ENCODE measurements around the gene NFKB2. TPM values are rescaled to one million over a fixed set of nuclear protein-coding genes. Genes with fewer than 3 reads are reported as not detected.

Gene NFKB2
- total and polyA plus RNA-seq, 4 experiments from 2014 or later, result 6.6 to 147 (median 85.7) TPM

GRCh38 chr10:102410429-102411073 lies 15.0 kb downstream of the NFKB2 start:
- peaks cover 0 to 1% (median 0%) of the 10 kb centered on the region in 8 donors for H3K9me3 Mint-ChIP-seq
- intact Hi-C loops (cut with micrococcal nuclease), result no loop called here
- no peak overlapping the region for H3K27ac ChIP-seq (ENCODE audit: low read depth, low read length)
- peak overlapping the region in 4 of 7 donors; percentile 68 to 91 (median 75) for H3K27ac Mint-ChIP-seq
- no peaks in the 10 kb centered on the region for H3K36me3 ChIP-seq (ENCODE audit: insufficient read depth, low read length)
- H3K4me1 ChIP-seq (ENCODE audit: insufficient read depth, low read length), result peaks cover 27% of the 10 kb centered on the region
- H3K4me3 ChIP-seq (ENCODE audit: low read length in 2 of 2), result peak overlapping the region; percentile 34 to 41
- peaks cover 11% of the 10 kb centered on the region for H3K27me3 ChIP-seq (ENCODE audit: insufficient read depth, low read length)
- H3K4me1 Mint-ChIP-seq, result peaks cover 14 to 58% (median 22%) of the 10 kb centered on the region in 4 donors
- no peaks in the 10 kb centered on the region for H3K9me3 ChIP-seq (ENCODE audit: control insufficient read depth in 1 of 2, low read length in 2 of 2)
- peaks cover 0 to 8% of the 10 kb centered on the region in 2 donors for H3K36me3 Mint-ChIP-seq
- ChIA-PET POLR2A (ENCODE audit: partially characterized antibody) (interaction anchor here (0.7 to 4.1 kb wide), 9 partner anchors 10 to 91 kb away, joined by 3 to 23 read pairs (median 4); partner anchors contain the start of genes C10orf95, CUEDC2 and FBXL15), CTCF (ENCODE audit: partially characterized antibody) (interaction anchor here (1.7 kb wide), 1 partner anchor 11 kb away, joined by 10 read pairs; no protein-coding TSS in a partner anchor)
- DNase-seq, result peak in 3 of 5 donors; percentile 40 to 67 (median 48)
- peak overlapping the region; percentile 53 to 88 (median 84) for H3K4me3 Mint-ChIP-seq
- H3K27me3 Mint-ChIP-seq, result peaks cover 16 to 41% of the 10 kb centered on the region in 2 donors

- no peak overlapping the region for H3K4me3 ChIP-seq (ENCODE audit: low read length in 2 of 2)
- peak overlapping the region in 6 of 7 donors; percentile 2 to 85 (median 63) for H3K27ac Mint-ChIP-seq
- CTCF ChIA-PET (ENCODE audit: partially characterized antibody), result interaction anchor here (0.6 to 1.9 kb wide), 3 partner anchors 8 to 64 kb away, joined by 3 to 9 read pairs (median 3); no protein-coding TSS in a partner anchor
- no peak overlapping the region for H3K27ac ChIP-seq (ENCODE audit: low read depth, low read length)
- intact Hi-C loops (cut with micrococcal nuclease), result no loop called here
- DNase-seq, result peak in 1 of 5 donors; percentile 13
- H3K27me3 ChIP-seq (ENCODE audit: insufficient read depth, low read length), result peaks cover 17% of the 10 kb centered on the region
- H3K36me3 Mint-ChIP-seq, result peaks cover 0 to 3% of the 10 kb centered on the region in 2 donors
- no peaks in the 10 kb centered on the region for H3K36me3 ChIP-seq (ENCODE audit: insufficient read depth, low read length)
- POLR2A ChIA-PET (ENCODE audit: partially characterized antibody), result interaction anchor here (0.6 to 4.1 kb wide), 5 partner anchors 9 to 39 kb away, joined by 3 to 23 read pairs (median 4); partner anchors contain the start of gene FBXL15
- peaks cover 21 to 45% of the 10 kb centered on the region in 2 donors for H3K27me3 Mint-ChIP-seq
- H3K9me3 ChIP-seq (ENCODE audit: control insufficient read depth in 1 of 2, low read length in 2 of 2), result no peaks in the 10 kb centered on the region
- peak overlapping the region; percentile 53 to 87 (median 78) for H3K4me3 Mint-ChIP-seq
- H3K4me1 Mint-ChIP-seq, result peaks cover 11 to 50% (median 22%) of the 10 kb centered on the region in 4 donors
- H3K9me3 Mint-ChIP-seq, result peaks cover 0 to 1% (median 0%) of the 10 kb centered on the region in 8 donors
- H3K4me1 ChIP-seq (ENCODE audit: insufficient read depth, low read length), result peaks cover 27% of the 10 kb centered on the region
Measured at GRCh38 chr10:102411341-102412255, 16.1 kb downstream of the NFKB2 start.

DNA sequence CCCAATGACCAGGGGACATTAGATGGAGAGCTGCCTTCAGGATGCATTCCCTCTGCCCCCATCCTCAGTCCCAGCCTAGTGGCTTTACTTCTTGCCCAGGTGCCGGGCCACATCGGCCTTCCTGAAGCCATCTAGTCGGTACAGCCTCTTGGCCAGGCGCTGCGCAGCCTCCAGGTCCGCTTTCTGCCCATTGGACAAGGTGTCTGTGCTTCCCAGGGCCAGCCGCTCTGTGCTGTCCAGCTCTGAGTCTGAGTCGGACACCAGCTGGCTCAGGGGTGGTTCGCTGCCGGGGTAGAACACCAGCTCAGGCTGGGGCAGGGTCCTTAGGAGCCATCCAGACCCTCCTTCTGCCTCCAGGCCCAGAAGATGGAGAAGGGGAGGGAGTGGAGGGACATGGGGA lies 16.8 kb downstream of the NFKB2 start:
- Histone ChIP-seq H3K9me3 (ENCODE audit: control insufficient read depth in 1 of 2, low read length in 2 of 2) (no peaks in the 10 kb centered on the region), H3K4me1 (ENCODE audit: insufficient read depth, low read length) (peaks cover 27% of the 10 kb centered on the region), H3K27me3 (ENCODE audit: insufficient read depth, low read length) (peaks cover 17% of the 10 kb centered on the region), H3K4me3 (ENCODE audit: low read length in 2 of 2) (no peak overlapping the region), H3K27ac (ENCODE audit: low read depth, low read length) (no peak overlapping the region), H3K36me3 (ENCODE audit: insufficient read depth, low read length) (no peaks in the 10 kb centered on the region)
- intact Hi-C loops (cut with micrococcal nuclease), result no loop called here
- peak in 1 of 5 donors; percentile 40 for DNase-seq
- Mint-ChIP-seq H3K4me1 (peaks cover 11 to 43% (median 22%) of the 10 kb centered on the region in 4 donors), H3K27ac (peak overlapping the region in 2 of 7 donors; percentile 78 to 85), H3K9me3 (peaks cover 0 to 3% (median 0%) of the 10 kb centered on the region in 8 donors), H3K27me3 (peaks cover 23 to 45% of the 10 kb centered on the region in 2 donors), H3K36me3 (peaks cover 0 to 3% of the 10 kb centered on the region in 2 donors), H3K4me3 (no peak overlapping the region)
- ChIA-PET CTCF (ENCODE audit: partially characterized antibody) (interaction anchor here (0.9 to 1.9 kb wide), 4 partner anchors 9 to 183 kb away, joined by 4 to 10 read pairs (median 8); no protein-coding TSS in a partner anchor), POLR2A (ENCODE audit: partially characterized antibody) (interaction anchor here (1.5 to 4.1 kb wide), 3 partner anchors 8 to 23 kb away, joined by 4 to 23 read pairs (median 5); partner anchors contain the start of gene FBXL15)

- Mint-ChIP-seq H3K4me1 (peaks cover 14 to 38% (median 22%) of the 10 kb centered on the region in 4 donors), H3K36me3 (peaks cover 0 to 3% of the 10 kb centered on the region in 2 donors), H3K9me3 (peaks cover 0 to 3% (median 0%) of the 10 kb centered on the region in 8 donors), H3K27me3 (peaks cover 26 to 50% of the 10 kb centered on the region in 2 donors), H3K4me3 (peak overlapping the region in 1 of 8 donors; percentile 54), H3K27ac (peak overlapping the region in 5 of 7 donors; percentile 21 to 80 (median 60))
- intact Hi-C loops (cut with micrococcal nuclease), result no loop called here
- Histone ChIP-seq H3K4me1 (ENCODE audit: insufficient read depth, low read length) (peaks cover 25% of the 10 kb centered on the region), H3K27ac (ENCODE audit: low read depth, low read length) (no peak overlapping the region), H3K9me3 (ENCODE audit: control insufficient read depth in 1 of 2, low read length in 2 of 2) (no peaks in the 10 kb centered on the region), H3K36me3 (ENCODE audit: insufficient read depth, low read length) (no peaks in the 10 kb centered on the region), H3K27me3 (ENCODE audit: insufficient read depth, low read length) (peaks cover 20% of the 10 kb centered on the region), H3K4me3 (ENCODE audit: low read length in 2 of 2) (no peak overlapping the region)
- CTCF ChIA-PET (ENCODE audit: partially characterized antibody), result interaction anchor here (0.9 to 1.9 kb wide), 4 partner anchors 10 to 184 kb away, joined by 4 to 10 read pairs (median 8); no protein-coding TSS in a partner anchor
- DNase-seq, result peak in 3 of 5 donors; percentile 37 to 58 (median 45)
- POLR2A ChIA-PET (ENCODE audit: partially characterized antibody), result interaction anchor here (1.0 to 1.6 kb wide), 3 partner anchors 10 to 37 kb away, joined by 3 to 5 read pairs (median 5); no protein-coding TSS in a partner anchor
Measured at GRCh38 chr10:102413053-102413705, 17.7 kb downstream of the NFKB2 start.

DNA sequence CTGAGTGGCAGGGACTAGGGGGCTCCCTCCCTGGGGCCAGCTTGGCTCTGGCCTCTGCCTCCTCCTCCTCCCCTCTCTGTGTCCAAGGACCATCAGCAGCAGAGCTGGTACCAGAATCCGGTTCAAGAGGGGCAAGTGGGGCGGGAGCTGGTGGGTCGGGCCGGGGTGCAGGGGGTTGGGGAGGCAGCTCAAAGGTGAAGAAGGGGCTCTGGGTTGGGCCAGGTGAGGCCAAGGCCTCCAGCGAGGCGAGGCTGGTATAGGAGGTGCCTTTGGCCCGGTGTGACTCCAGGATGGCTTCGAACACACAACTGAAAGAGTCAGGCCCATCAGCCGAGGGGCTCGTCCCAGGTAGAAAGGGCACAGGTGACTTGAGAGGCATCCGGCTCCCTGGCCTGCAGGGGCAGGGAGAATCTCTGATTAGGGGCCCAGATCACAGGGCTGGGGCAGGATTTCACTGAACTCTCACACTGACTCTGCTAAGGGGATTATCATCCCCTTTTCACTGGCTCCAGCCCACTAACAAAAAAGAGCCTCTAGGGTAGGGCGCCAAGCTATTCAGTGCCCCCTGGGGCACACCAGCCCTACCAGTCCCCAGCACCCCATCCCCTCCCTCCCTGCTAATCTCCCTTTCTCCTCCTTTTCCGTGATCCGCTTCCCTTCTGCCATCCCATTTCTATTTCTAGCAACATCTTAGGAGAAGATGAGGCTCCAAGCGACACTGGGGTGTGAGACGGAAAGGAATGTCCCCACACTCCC lies 18.5 kb downstream of the NFKB2 start:
- no peak overlapping the region for H3K27ac ChIP-seq (ENCODE audit: low read depth, low read length)
- ChIA-PET POLR2A (ENCODE audit: partially characterized antibody) (interaction anchor here (1.0 to 1.6 kb wide), 3 partner anchors 19 to 37 kb away, joined by 3 to 5 read pairs (median 5); no protein-coding TSS in a partner anchor), CTCF (ENCODE audit: partially characterized antibody) (interaction anchor here (0.6 to 1.9 kb wide), 2 partner anchors 10 to 14 kb away, joined by 3 to 10 read pairs; no protein-coding TSS in a partner anchor)
- H3K4me3 ChIP-seq (ENCODE audit: low read length in 2 of 2), result no peak overlapping the region
- intact Hi-C loops (cut with micrococcal nuclease), result no loop called here
- Mint-ChIP-seq H3K27me3 (peaks cover 27 to 48% of the 10 kb centered on the region in 2 donors), H3K4me1 (peaks cover 12 to 38% (median 22%) of the 10 kb centered on the region in 4 donors), H3K4me3 (no peak overlapping the region), H3K27ac (peak overlapping the region in 2 of 7 donors; percentile 20 to 37), H3K9me3 (peaks cover 0 to 3% (median 0%) of the 10 kb centered on the region in 8 donors), H3K36me3 (peaks cover 0 to 3% of the 10 kb centered on the region in 2 donors)
- peaks cover 25% of the 10 kb centered on the region for H3K4me1 ChIP-seq (ENCODE audit: insufficient read depth, low read length)
- peak in 1 of 5 donors; percentile 36 for DNase-seq
- peaks cover 23% of the 10 kb centered on the region for H3K27me3 ChIP-seq (ENCODE audit: insufficient read depth, low read length)
- H3K9me3 ChIP-seq (ENCODE audit: control insufficient read depth in 1 of 2, low read length in 2 of 2), result no peaks in the 10 kb centered on the region
- no peaks in the 10 kb centered on the region for H3K36me3 ChIP-seq (ENCODE audit: insufficient read depth, low read length)
